ENCODE data around the gene SBNO2. TPM values are rescaled to one million over a fixed set of nuclear protein-coding genes. Genes with fewer than 3 reads are reported as not detected.
"Not testable (repeated sequence)": the region's sequence is repeated elsewhere in the genome, so short reads cannot be mapped to it uniquely, and the experiment has no call there.

Gene SBNO2
- total RNA-seq, 1 donor from 2014 or later, result 14.7 TPM

- intact Hi-C loops (cut with DNase I), result no loop called here
- ATAC-seq, result peak; percentile 42
Measured at GRCh38 chr19:1213391-1214286, 39.6 kb upstream of the SBNO2 start.

DNA sequence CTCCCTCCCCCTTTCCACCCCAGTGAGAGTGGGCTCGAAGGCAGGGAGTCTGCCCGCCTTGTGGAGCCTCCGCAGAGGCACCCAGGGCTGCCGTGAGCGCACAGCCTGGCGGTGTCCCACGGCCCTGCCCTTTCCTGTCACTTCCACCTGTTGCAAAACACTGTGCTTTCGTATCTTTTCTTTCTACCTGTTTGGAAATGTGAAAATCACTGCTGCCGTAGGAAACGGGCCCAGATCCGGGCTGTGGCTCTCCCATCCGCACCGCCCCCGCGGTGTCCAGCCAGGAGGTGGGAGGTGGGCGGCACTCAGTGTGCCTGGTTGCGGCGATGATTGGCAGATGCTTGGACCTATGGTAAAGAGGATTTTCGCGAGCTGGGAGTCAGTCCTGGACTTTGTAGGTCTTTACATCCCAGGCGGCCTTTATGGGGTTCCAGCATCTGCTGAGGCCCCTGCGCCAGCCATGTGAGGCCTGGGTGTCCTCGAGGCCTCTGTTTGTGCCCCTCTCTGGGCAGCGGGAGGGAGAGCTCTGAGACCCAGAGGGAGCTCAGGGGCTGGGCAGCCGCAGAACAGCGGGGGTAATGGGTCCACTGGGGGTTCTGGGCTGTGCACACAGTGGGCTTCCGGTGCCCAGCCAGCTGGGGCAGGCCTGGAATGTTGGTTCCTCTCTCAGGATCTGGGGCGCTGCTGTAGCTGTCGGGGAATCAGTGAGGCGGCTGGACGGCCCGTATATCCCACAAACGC lies 37.6 kb upstream of the SBNO2 start:
- no peak for ATAC-seq
- intact Hi-C loops (cut with DNase I), result no loop called here
- DNase-seq (ENCODE audit: missing footprints), result peak; percentile 51

More at GRCh38 chr19:1213391-1214286, 39.6 kb upstream of the SBNO2 start:
- DNase-seq (ENCODE audit: missing footprints), result peak; percentile 87

GRCh38 chr19:1210227-1210538 lies 36.1 kb upstream of the SBNO2 start:
- DNase-seq (ENCODE audit: missing footprints) (peak; percentile 16), ATAC-seq (no peak)
- intact Hi-C loops (cut with DNase I), result no loop called here

DNA sequence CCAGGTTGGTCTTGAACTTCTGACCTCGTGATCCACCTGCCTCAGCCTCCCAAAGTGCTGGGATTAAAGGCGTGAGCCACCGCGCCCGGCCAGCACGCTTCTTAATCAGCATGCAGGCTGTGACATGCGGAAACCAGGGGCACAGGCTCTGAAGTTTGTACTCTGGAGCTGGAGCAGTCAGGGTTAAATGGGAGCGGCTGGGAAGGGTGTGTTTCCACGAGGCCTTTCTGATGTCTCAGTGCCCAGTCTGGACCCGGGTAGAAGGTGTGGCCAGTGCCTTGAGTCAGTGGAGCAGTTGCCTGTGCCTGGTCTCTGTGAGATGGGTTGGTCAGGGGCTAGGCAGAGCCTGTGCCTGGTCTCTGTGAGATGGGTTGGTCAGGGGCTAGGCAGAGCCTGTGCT lies 34.8 kb upstream of the SBNO2 start:
- ATAC-seq; intact Hi-C loops (cut with DNase I): not testable (repeated sequence)
- DNase-seq (ENCODE audit: missing footprints), result peak; percentile 63

DNA sequence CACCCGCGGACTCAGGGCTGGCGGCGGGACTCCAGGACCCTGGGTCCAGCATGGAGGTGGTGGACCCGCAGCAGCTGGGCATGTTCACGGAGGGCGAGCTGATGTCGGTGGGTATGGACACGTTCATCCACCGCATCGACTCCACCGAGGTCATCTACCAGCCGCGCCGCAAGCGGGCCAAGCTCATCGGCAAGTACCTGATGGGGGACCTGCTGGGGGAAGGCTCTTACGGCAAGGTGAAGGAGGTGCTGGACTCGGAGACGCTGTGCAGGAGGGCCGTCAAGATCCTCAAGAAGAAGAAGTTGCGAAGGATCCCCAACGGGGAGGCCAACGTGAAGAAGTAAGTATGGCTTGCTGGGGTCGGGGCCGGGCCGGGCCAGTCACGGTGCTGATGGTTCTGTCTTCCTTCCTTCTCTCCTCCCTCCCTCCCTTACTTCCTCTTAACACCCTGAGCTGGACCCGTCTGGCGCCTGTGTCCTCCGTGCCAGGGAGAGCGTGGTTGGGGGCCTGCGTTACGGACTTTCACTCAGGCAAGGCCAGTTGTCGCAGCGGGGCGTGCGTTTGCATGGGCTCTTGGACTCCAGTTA lies 32.9 kb upstream of the SBNO2 start:
- ATAC-seq, result peak; percentile 2
- peak; percentile 86 for DNase-seq (ENCODE audit: missing footprints)
- intact Hi-C loops (cut with DNase I), result no loop called here

GRCh38 chr19:1206150-1206863 lies 32.2 kb upstream of the SBNO2 start:
- ATAC-seq, result no peak
- intact Hi-C loops (cut with DNase I), result no loop called here
- DNase-seq (ENCODE audit: missing footprints), result peak; percentile 67

- peak; percentile 100 for DNase-seq (ENCODE audit: missing footprints)
- peak; percentile 95 for ATAC-seq
- intact Hi-C loops (cut with DNase I), result no loop called here
Measured at GRCh38 chr19:1205114-1206099, 31.3 kb upstream of the SBNO2 start, which contains the start of gene STK11. Gene STK11 (plus strand): TSS chr19:1205778. CDS start chr19:1206914, 1,136 bp downstream.

DNA sequence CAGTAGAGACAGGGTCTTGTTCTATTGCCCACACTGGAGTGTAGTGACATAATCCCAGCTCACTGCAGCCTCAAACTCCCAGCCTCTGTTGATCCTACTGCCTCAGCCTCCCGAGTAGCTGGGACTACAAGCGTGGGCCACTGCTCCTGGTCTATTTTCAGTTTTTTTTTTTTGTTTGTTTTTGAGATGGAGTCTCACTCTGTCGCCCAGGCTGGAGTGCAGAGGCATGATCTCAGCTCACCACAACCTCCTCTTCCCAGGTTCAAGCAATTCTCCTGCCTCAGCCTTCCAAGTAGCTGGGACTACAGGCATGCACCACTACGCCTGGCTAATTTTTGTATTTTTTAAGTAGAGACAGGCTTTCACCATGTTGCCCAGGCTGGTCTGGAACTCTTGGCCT lies 26.5 kb upstream of the SBNO2 start:
- intact Hi-C loops (cut with DNase I); DNase-seq (ENCODE audit: missing footprints); ATAC-seq: not testable (repeated sequence)

GRCh38 chr19:1199531-1199930 lies 25.5 kb upstream of the SBNO2 start:
- intact Hi-C loops (cut with DNase I), result no loop called here
- DNase-seq (ENCODE audit: missing footprints) (no peak), ATAC-seq (no peak)

DNA sequence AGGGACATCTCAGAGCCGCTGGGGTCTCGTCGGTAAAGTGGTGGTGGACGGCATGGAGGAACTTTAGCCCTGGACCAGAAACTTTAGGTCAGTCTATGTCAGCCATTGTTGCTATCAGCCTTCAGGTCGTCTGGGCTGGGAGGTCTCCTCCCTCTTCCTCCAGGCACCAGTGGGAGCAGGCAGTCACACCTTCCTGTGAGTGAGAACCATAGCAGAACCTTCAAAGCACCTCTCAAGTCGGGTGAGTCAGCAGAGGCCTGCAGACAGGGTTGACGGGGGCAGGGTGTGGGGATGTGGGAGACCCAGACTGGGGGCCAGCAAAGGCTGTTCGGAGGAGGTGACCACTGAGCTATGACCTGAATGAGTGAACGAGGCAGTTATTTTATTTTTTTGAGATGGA lies 15.4 kb upstream of the SBNO2 start:
- ATAC-seq (no peak), DNase-seq (ENCODE audit: missing footprints) (no peak)
- intact Hi-C loops (cut with DNase I), result no loop called here

DNA sequence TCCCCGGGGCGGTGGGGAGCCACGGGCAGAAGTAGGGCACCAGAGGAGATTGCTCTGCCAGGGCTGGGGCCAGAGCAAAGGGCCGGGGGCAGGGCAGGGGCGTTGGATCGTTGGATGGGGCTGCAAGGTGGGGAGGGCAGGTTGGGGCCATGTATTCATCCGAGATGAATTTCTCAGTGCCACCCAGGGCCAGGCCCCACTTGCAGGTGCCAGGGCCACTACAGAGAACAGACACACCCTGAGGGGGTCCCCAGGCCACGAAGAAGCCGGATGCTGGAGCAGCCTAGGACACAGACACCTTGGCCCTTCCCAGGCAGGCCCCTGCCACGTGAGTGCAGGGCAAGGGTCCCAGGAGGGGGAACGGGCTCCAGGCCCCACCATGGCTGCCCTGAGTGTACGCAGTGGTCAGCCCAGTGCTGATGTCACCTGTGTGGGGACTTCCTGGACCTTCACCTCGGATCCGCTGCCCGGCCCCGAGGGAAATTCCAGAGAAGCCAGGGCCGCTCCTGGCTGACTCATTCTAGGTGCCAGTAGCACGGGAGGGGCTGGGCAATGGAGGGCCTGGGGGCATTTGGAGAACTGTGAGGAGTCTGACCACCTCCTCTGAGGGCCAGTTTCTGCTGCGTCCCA lies 9.6 kb upstream of the SBNO2 start:
- intact Hi-C loops (cut with DNase I), result no loop called here
- ATAC-seq (no peak), DNase-seq (ENCODE audit: missing footprints) (no peak)

- ATAC-seq (no peak), DNase-seq (ENCODE audit: missing footprints) (no peak)
- intact Hi-C loops (cut with DNase I), result no loop called here
Measured at GRCh38 chr19:1182727-1183126, 8.7 kb upstream of the SBNO2 start.

- DNase-seq (ENCODE audit: missing footprints) (no peak), ATAC-seq (no peak)
- intact Hi-C loops (cut with DNase I), result no loop called here
Measured at GRCh38 chr19:1182068-1182467, 8.0 kb upstream of the SBNO2 start.

GRCh38 chr19:1181606-1182005 lies 7.5 kb upstream of the SBNO2 start:
- intact Hi-C loops (cut with DNase I), result no loop called here
- ATAC-seq, result no peak

DNA sequence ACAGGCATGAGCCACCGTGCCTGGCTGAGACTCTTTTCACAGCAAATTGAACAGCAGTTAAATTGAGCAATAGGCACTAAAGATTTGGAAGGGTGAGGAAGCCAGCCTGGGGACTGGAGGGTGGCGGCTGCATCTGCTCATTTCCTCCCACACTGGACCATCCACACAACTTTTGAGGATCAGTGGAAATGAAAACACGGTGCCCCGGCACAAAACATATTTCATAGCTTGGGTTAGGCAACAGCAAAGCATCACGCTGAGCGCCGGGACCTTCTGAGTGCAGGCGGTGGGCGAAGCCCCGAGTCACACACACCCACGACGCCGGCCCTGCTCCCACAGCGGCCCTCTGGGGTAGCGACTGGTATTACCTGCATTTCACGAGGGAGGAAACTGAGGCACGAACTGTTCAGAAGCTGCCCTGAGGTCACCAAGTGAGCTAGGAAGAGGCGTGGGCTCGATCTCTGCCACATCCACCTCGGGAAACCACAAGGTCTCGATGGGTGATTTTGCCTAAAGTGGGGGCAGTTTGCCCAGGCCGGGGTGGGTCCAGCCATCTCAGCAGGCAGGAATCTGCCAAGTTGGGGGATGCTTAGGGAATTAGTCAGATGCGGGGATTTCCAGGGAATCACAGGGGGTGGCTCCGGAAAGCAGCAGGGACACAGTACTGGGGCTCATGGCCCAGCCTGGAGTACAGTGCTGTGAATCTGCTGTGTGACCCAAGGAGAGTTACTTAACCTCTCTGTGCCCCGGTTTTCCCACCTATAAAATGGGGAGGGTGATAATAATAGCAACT lies 3.5 kb upstream of the SBNO2 start:
- peak; percentile 73 for DNase-seq (ENCODE audit: missing footprints)
- intact Hi-C loops (cut with DNase I), result no loop called here

More at GRCh38 chr19:1181606-1182005, 7.5 kb upstream of the SBNO2 start:
- DNase-seq (ENCODE audit: missing footprints), result no peak

DNA sequence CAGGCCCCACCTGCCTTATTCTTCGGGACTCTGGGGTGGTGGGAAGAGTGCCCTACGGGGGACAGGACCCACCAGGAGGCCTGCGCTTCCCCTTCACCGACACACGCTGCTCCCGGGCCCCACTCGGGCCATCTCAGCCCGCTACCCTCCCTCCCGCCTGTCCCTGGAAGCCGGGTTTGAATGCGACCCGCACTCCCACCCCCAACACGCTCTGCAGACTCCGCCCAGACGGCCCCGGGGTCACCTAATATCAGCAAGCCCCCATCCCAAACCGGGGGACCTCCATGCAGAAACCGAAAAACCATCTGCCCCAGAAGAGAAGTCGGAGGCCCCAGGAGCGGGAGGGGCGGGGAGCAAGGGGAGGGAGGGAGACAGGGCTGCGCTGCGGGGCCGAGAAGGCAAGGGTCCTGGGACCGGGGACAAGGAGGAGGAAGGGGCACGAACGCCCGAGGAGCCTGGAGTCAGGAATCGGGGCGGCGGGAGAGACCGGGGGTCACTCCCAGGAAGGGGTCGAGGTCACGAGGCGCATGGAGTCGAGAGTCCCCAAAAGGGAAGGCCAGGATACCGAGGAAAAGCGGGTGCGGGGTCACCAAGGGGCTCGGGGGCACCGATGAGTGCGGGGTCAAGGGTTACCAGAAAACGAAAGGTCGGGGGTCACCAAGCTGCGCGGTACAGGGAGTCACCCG lies 766 bp downstream of the SBNO2 start:
- intact Hi-C loops (cut with DNase I), result loop anchor here (5.0 kb wide), 1 partner anchor 41 kb away; no protein-coding TSS in a partner anchor
- ATAC-seq, result no peak
- DNase-seq (ENCODE audit: missing footprints), result peak; percentile 71

More for the DNA sequence above, 3.5 kb upstream of the SBNO2 start:
- no peak for ATAC-seq

Measured in Right ventricle myocardium inferior (tissue), 1 donor.